Activated CD4-positive, alpha-beta memory T cell treated with anti-CD3 and anti-CD28 coated beads, Interleukin-2, amount 10 ng/mL, durations not matched to agents 7 days and 5 days (primary cell): ENCODE data around the gene KCNF1. TPM values are rescaled to one million over a fixed set of nuclear protein-coding genes. Genes with fewer than 3 reads are reported as not detected.

Experiments used
- CTCF ChIA-PET: fragments of 350-600 bp; sonication (Branson Sonifier 250); formaldehyde crosslinking; loops from one replicate; lab custom pipeline; 2021; ENCODE audit warnings: antibody characterized with exemption, inconsistent platforms; lab: Charles Lee
- POLR2A ChIA-PET: fragments of 350-600 bp; sonication (Branson Sonifier 250); formaldehyde crosslinking; loops from one replicate; lab custom pipeline; 2021; ENCODE audit warnings: antibody characterized with exemption; lab: Charles Lee
- DNase-seq: peaks from one replicate; pipeline ENCODE4 v3.0.0-alpha.2; 2020
- H3K27ac Mint-ChIP-seq: one replicate; pipeline ENCODE4 v1.8.0; 2021; ENCODE audit warnings: mild to moderate bottlenecking, mixed read lengths
- H3K27me3 Mint-ChIP-seq: one replicate; pipeline ENCODE4 v1.8.0; 2021; ENCODE audit warnings: mixed read lengths
- H3K36me3 Mint-ChIP-seq: one replicate; pipeline ENCODE4 v1.8.0; 2021; ENCODE audit warnings: low read depth, mixed read lengths
- H3K4me1 Mint-ChIP-seq: one replicate; pipeline ENCODE4 v1.8.0; 2021; ENCODE audit warnings: mixed read lengths
- H3K4me3 Mint-ChIP-seq: one replicate; pipeline ENCODE4 v1.8.0; 2021; ENCODE audit warnings: mild to moderate bottlenecking, mixed read lengths
- H3K9me3 Mint-ChIP-seq: one replicate; pipeline ENCODE4 v1.8.0; 2021; ENCODE audit warnings: mixed read lengths
- total RNA-seq, 2 experiments: library from RNA; stranded (reverse); gene quantifications; one replicate each; pipeline ENCODE4 v1.2.3, GENCODE V29; 2021

KCNF1 gene, protein sequence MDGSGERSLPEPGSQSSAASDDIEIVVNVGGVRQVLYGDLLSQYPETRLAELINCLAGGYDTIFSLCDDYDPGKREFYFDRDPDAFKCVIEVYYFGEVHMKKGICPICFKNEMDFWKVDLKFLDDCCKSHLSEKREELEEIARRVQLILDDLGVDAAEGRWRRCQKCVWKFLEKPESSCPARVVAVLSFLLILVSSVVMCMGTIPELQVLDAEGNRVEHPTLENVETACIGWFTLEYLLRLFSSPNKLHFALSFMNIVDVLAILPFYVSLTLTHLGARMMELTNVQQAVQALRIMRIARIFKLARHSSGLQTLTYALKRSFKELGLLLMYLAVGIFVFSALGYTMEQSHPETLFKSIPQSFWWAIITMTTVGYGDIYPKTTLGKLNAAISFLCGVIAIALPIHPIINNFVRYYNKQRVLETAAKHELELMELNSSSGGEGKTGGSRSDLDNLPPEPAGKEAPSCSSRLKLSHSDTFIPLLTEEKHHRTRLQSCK
- not detected for total RNA-seq

DNA sequence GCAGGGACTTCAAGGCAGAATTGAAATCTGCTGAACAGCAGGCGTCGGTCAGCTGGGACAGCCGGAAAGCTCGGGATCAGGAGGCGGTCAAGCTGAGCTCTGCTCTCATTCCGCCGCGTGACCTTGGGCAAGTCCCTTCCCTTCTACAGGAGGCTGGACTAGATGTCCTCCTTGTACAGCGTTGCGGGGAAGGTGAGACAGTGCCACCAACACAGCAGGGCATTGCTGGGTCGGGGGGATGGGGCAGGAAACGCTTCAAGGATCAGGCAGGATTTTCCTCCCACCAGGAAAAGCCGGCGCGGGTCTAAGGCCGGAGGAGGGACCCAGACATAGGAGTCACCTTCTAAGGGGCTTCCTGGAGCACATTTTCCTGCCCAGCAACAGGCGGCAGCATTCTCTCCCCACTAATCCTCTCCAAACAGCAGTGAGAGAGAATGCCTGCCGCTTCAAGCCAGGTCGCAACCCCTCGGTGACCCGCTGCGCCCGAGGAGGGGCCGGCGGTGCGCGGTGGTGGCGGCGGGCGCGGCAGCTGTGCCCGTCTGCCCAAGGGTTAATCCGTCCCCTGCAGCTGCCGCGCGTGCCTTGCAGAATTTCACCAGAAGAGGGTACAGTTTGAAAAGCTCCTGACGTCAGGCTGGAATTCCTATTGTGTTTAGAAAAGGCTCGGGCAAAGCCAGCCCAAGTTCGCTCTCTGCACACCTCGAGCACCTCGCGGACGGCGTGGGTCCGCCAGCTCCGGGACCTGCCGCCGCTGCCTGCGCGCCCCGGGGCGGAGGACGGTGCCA lies at the start of gene KCNF1:
TSS of gene KCNF1 (plus strand) at position 644 of the 785 bp plus-strand sequence. CDS start 493 bp downstream, outside the sequence.
- ChIA-PET POLR2A (no interaction called here), CTCF (no interaction called here)
- no peak for DNase-seq

DNA sequence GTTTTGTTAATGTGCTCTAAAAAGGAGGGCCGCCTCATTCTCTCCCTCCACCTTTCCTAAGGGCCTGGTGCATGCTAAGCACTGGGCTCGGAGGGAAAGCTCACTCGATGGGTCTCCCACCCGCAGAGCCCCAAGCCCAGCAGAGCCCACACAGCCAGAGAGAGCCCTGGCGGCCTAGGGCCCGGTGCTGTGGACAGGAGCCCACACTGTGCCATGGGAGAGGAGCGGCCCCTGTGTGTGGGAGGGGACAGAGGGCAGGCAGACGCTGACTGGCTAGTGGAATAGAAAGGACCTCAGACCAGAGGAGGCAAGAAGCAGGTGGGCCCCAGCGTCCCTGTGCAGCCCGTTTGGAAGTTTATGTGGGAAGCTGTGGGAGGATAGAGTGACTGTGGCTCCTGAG lies 49.4 kb upstream of the KCNF1 start:
- Mint-ChIP-seq H3K36me3 (no peaks in the 10 kb centered on the region), H3K4me1 (peaks cover 33% of the 10 kb centered on the region), H3K27ac (no peak overlapping the region), H3K27me3 (peaks cover 31% of the 10 kb centered on the region), H3K4me3 (no peak overlapping the region), H3K9me3 (no peaks in the 10 kb centered on the region)
- DNase-seq: no peak
- CTCF ChIA-PET: no interaction called here
- POLR2A ChIA-PET: interaction anchor here (0.8 kb wide), 1 partner anchor 50 kb away, joined by 3 read pairs; no protein-coding TSS in a partner anchor

More for the DNA sequence above, at the start of gene KCNF1:
- Mint-ChIP-seq H3K27me3 (peaks cover 37% of the 10 kb centered on the region), H3K27ac (no peak within 1 kb of the TSS), H3K36me3 (no peaks in the 10 kb centered on the region), H3K9me3 (no peaks in the 10 kb centered on the region), H3K4me1 (no peaks in the 10 kb centered on the region), H3K4me3 (no peak within 1 kb of the TSS)

DNA sequence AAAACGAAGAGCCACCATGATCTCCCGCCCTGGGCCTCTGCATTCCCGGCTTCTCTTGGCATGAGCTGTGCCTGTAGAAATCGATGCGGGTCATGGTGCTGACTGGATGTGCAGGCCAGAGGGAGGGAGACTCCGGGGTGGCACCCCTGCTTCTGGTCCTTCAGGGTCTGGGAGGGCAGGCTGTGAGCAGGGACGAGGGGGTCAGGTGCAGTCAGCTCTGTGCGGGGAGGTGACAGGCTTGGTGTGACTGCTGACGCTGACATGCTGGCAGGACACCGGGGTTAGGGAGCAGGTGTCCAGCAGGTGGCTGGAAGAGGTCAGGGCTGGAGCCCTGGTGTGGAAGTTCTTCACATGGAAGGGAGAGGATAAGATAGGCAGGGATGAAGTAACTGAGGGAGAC lies 48.7 kb upstream of the KCNF1 start:
- Mint-ChIP-seq H3K9me3 (no peaks in the 10 kb centered on the region), H3K4me3 (no peak overlapping the region), H3K36me3 (no peaks in the 10 kb centered on the region), H3K27ac (no peak overlapping the region), H3K4me1 (peaks cover 33% of the 10 kb centered on the region), H3K27me3 (peaks cover 33% of the 10 kb centered on the region)
- POLR2A ChIA-PET: no interaction called here
- DNase-seq: no peak
- CTCF ChIA-PET: interaction anchor here (1.8 kb wide), 1 partner anchor 28 kb away, joined by 7 read pairs; no protein-coding TSS in a partner anchor

DNA sequence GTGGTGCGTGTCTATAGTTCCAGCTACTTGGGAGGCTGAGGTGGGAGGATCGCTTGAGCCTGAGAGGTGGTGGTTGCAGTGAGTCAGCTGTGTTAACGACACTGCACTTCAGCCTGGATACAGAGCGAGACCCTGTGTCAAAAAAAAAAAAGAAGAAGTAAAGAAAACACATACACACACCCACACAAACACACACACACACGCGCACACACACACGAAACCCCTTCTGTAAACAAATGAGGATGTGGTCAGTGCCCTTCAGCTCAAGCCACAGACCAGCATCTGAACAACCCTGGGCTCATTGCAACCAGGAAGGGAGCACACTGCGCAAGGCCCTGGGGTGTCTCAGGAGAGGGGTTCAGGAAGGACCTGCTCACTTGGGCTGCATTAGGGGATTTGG lies 47.9 kb upstream of the KCNF1 start:
- DNase-seq: no peak
- no peak overlapping the region for H3K4me3 Mint-ChIP-seq
- peaks cover 33% of the 10 kb centered on the region for H3K4me1 Mint-ChIP-seq
- H3K27ac Mint-ChIP-seq: no peak overlapping the region
- H3K9me3 Mint-ChIP-seq: no peaks in the 10 kb centered on the region
- H3K36me3 Mint-ChIP-seq: no peaks in the 10 kb centered on the region
- POLR2A ChIA-PET: no interaction called here
- CTCF ChIA-PET: interaction anchor here (0.9 to 1.8 kb wide), 3 partner anchors 11 to 269 kb away, joined by 4 to 7 read pairs (median 5); a partner anchor contains a TSS
- peaks cover 30% of the 10 kb centered on the region for H3K27me3 Mint-ChIP-seq

DNA sequence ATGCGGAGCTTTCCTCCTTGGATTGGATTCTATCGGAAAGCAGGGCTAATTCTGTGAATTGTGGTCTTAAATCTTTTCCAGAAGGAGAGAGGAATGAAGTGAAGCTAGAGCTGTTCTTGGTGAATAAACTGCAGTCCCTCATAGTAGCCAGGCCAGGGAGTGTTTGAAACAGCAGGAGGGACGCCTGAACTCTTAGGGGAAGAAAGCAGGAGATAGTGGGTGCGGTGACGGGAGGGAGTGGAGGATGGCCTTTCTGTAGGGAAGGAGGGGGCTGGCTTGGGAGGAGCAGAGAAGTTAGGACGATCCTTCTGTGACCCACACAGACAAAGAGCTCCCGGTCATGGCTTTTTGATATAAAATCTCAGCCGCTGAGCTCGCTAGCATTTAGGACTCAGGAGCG lies 47.5 kb upstream of the KCNF1 start:
- Mint-ChIP-seq H3K4me3 (no peak overlapping the region), H3K27me3 (peaks cover 30% of the 10 kb centered on the region), H3K36me3 (no peaks in the 10 kb centered on the region), H3K27ac (no peak overlapping the region), H3K4me1 (peaks cover 33% of the 10 kb centered on the region), H3K9me3 (no peaks in the 10 kb centered on the region)
- DNase-seq: no peak
- CTCF ChIA-PET: interaction anchor here (0.9 to 1.8 kb wide), 3 partner anchors 10 to 269 kb away, joined by 4 to 7 read pairs (median 5); a partner anchor contains a TSS
- POLR2A ChIA-PET: no interaction called here

DNA sequence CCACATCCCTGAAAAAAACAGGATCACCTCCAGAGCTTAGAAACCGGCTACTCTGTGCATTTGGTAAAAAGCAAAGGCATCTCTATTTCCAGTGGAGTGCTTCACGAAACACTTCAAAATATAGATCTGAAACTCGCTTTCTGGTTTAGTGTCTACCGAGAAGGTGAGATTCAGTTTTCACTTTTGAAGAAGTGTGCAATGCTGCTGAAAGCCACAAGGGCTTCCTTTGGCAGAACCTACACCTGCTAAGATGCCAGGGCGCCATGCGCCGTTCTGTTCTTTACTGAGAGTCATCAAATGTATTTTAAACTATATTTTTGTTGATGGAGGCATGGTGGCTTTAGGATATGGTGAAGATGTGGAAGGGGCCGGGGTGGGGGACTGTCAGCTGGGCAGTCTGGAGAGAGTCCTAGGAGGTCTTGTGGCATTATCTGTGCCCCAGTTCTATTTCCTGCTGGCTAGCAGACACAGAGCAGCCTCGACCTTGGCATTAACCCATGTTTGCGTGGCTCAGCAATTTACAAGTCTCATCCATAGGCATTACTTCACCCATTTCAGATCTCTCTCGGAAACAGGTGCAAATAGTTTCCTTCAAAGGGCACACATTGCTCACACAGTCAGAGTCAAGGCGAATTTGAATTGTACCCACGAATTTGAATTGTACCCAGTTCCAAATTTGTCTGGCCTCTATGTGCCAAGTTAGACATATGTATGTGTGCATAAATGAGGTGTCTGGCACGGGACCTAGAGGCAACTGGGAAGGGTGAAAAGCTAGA lies 46.7 kb upstream of the KCNF1 start:
- DNase-seq: peak; percentile 30
- Mint-ChIP-seq H3K36me3 (no peaks in the 10 kb centered on the region), H3K4me1 (peaks cover 33% of the 10 kb centered on the region), H3K27ac (no peak overlapping the region), H3K4me3 (no peak overlapping the region), H3K9me3 (no peaks in the 10 kb centered on the region), H3K27me3 (peaks cover 33% of the 10 kb centered on the region)
- POLR2A ChIA-PET: no interaction called here
- CTCF ChIA-PET: interaction anchor here (0.9 to 1.8 kb wide), 3 partner anchors 10 to 268 kb away, joined by 4 to 7 read pairs (median 5); a partner anchor contains a TSS

DNA sequence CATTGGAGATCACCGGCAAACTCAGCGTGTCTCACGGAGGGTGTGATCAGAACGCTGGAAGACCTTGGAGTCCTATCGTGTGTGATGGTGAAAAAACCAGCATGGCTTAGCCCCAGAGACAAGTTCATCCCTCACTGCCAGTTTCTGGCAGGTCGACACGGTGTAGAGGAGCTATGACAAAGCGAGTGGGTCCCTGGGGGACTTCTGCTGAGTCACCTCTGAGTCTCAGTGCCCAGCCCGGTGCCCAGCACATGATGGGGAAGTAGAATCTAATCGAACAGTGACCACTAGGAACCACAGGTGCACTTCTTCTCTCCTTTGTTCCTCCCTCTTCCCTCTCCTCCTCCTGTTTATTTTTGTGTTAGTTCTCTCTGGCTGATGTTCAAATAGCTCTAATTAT lies 45.9 kb upstream of the KCNF1 start:
- peaks cover 36% of the 10 kb centered on the region for H3K27me3 Mint-ChIP-seq
- no peak overlapping the region for H3K27ac Mint-ChIP-seq
- no peaks in the 10 kb centered on the region for H3K9me3 Mint-ChIP-seq
- ChIA-PET CTCF (interaction anchor here (1.0 to 1.3 kb wide), 2 partner anchors 30 to 34 kb away, joined by 4 to 7 read pairs; no protein-coding TSS in a partner anchor), POLR2A (interaction anchor here (1.1 kb wide), 1 partner anchor 16 kb away, joined by 3 read pairs; no protein-coding TSS in a partner anchor)
- DNase-seq: no peak
- H3K36me3 Mint-ChIP-seq: no peaks in the 10 kb centered on the region
- H3K4me1 Mint-ChIP-seq: peaks cover 32% of the 10 kb centered on the region
- H3K4me3 Mint-ChIP-seq: no peak overlapping the region

DNA sequence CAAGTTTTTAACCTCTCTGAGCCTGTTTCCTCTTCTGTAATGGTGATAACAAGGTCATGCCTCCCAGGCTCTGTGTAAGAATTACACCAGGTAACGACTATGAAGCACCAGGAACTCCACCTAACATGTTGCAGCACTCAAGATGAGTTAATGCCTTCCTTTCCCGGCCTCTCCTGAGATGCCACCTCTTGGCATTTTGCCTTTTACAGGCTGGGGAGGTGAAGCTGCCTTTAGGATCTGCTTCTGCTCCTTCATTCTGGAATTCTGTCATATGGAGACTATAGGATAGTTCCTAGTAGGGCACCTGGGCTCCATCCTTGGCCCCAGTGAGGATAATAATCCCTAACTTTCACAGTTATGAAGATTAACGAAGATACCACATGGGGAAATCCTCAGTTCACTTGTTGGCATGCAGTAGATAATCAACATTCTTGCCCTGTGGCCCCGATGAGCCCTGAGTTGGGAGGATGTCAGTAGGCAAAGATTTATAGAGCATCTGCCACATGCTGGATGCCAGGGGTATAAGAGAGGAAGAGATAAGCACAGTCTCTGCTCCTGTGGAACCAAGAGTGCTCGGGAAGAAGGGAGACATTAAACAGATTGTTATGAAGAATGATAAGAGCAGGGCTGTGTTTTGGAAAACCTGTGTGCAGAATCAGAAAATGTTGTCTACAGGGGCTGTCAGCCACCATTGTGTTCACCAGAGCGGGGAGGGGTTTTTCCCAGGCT lies 43.9 kb upstream of the KCNF1 start:
- H3K9me3 Mint-ChIP-seq: peaks cover 5% of the 10 kb centered on the region
- no peaks in the 10 kb centered on the region for H3K36me3 Mint-ChIP-seq
- POLR2A ChIA-PET: no interaction called here
- H3K27ac Mint-ChIP-seq: no peak overlapping the region
- H3K4me3 Mint-ChIP-seq: no peak overlapping the region
- CTCF ChIA-PET: no interaction called here
- peaks cover 24% of the 10 kb centered on the region for H3K4me1 Mint-ChIP-seq
- no peak for DNase-seq
- H3K27me3 Mint-ChIP-seq: peaks cover 34% of the 10 kb centered on the region

DNA sequence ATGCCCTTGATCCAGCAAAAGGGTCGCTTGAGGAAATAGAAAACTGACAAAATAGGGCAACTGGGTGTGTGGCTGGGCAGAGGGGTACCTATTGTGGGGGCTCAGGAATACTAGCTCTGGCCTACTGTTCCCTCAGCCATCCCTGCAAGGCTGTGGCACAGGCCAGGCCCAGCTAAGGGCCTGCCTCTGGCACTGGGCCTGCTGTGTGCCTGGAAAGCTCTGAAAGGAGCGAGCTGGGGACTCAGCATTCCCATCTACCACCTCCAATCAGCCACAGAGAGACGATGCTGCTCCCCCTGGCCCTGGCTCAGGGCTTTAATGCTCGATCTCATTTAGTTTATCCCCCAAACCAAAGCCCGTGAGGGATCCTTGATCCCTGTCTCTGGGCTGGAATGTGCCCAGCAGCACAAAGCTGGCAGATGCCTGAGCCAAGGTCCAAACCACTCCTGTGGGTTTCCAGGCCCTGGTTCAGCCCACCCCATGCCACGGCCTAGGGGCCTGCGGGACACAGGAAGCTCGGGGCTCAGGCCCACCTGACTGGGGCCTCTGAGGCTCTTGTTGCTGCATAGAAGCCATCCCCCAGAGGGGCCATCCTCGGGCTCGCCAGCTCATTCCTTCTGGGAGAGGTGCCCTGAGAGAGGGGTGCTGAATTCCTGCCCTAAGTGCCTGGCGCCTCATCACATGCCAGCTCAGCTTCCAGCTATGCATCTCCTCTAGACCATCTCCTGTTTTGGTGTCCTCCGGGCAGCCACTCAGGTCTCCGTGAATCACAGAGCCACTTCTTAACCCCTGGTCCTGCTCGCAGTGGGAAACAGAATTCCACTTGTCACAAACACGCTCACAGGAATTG lies 43.0 kb upstream of the KCNF1 start:
- CTCF ChIA-PET: no interaction called here
- no peak overlapping the region for H3K4me3 Mint-ChIP-seq

DNA sequence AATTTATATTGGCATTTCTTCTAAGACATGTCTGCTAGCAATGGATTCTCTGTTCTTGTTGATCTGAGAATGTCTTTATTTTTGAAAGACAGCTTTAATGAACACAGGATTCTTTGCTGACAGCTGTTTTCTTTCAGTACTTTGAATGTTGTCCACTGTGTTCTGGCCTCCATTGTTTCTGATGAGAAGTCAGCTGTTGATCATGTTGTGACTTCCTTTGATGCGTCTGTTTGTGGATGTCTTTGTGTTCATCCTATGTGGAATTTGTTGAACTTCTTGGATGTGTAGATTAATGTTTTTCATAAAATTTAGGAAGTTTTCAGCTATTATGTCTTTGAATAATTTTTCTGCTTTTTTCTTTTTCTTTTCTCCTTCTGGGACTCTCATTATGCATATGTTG lies 39.8 kb upstream of the KCNF1 start:
- H3K4me3 Mint-ChIP-seq: no peak overlapping the region
- CTCF ChIA-PET: interaction anchor here (0.6 to 0.7 kb wide), 2 partner anchors 73 to 1470 kb away, joined by 3 to 4 read pairs; no protein-coding TSS in a partner anchor

More for the DNA sequence above, 43.0 kb upstream of the KCNF1 start:
- no peak overlapping the region for H3K27ac Mint-ChIP-seq
- POLR2A ChIA-PET: no interaction called here
- H3K9me3 Mint-ChIP-seq: peaks cover 5% of the 10 kb centered on the region
- peaks cover 33% of the 10 kb centered on the region for H3K27me3 Mint-ChIP-seq
- no peak for DNase-seq
- peaks cover 17% of the 10 kb centered on the region for H3K4me1 Mint-ChIP-seq
- H3K36me3 Mint-ChIP-seq: no peaks in the 10 kb centered on the region

DNA sequence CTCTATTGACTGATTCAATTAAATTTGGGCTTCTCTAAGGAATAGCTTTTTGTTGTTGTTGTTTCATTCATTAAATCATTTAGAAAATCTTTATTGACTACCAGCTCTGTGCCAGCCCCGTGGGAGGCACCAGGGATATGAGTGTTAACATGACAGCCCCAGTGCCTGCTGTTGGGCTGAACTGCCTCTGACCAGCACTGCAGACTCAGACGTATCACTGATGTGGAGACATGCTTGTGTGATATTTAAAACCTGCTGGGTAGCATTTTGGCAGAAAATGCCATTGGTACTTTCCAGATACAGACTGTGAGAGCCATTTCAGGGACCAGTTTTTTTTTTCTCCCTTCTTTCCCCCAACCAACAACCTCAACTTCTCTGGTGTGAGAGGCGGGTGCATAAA lies 38.6 kb upstream of the KCNF1 start:
- Mint-ChIP-seq H3K4me1 (no peaks in the 10 kb centered on the region), H3K27ac (no peak overlapping the region), H3K4me3 (no peak overlapping the region), H3K9me3 (peaks cover 5% of the 10 kb centered on the region), H3K36me3 (no peaks in the 10 kb centered on the region), H3K27me3 (peaks cover 30% of the 10 kb centered on the region)
- CTCF ChIA-PET: no interaction called here
- POLR2A ChIA-PET: no interaction called here
- DNase-seq: no peak

More for the DNA sequence above, 39.8 kb upstream of the KCNF1 start:
- Mint-ChIP-seq H3K36me3 (no peaks in the 10 kb centered on the region), H3K4me1 (no peaks in the 10 kb centered on the region), H3K27ac (no peak overlapping the region), H3K9me3 (peaks cover 5% of the 10 kb centered on the region), H3K27me3 (peaks cover 34% of the 10 kb centered on the region)
- POLR2A ChIA-PET: interaction anchor here (0.6 kb wide), 1 partner anchor 1805 kb away, joined by 3 read pairs; no protein-coding TSS in a partner anchor
- DNase-seq: no peak
